LNCAP (cell line): ENCODE data around the gene UNC13A.

Experiments used
- CTCF ChIP-seq: fragments of 450-650 bp; IDR thresholded peaks from 2 replicates; pipeline ENCODE4 v1.5.1; 2017; ENCODE audit warnings: mild to moderate bottlenecking

UNC13A gene

GRCh38 chr19:17632577-17632976, 55.6 kb downstream of the UNC13A start:
- no peak for TF ChIP-seq CTCF

GRCh38 chr19:17629760-17630159, 58.4 kb downstream of the UNC13A start:
- TF ChIP-seq CTCF, result no peak

GRCh38 chr19:17627921-17628320, 60.2 kb downstream of the UNC13A start:
- TF ChIP-seq CTCF, result no peak

GRCh38 chr19:17627161-17627560, 61.0 kb downstream of the UNC13A start:
- TF ChIP-seq CTCF, result no peak

GRCh38 chr19:17626456-17627015, 61.6 kb downstream of the UNC13A start:
- TF ChIP-seq CTCF, result no peak

GRCh38 chr19:17625980-17626379, 62.2 kb downstream of the UNC13A start:
- TF ChIP-seq CTCF, result no peak

- TF ChIP-seq CTCF, result no peak
Measured at GRCh38 chr19:17625043-17625442, 63.1 kb downstream of the UNC13A start.
